ENCODE results near the gene FMO4. TPM values are rescaled to one million over a fixed set of nuclear protein-coding genes. Genes with fewer than 3 reads are reported as not detected.

Gene FMO4
- total and polyA plus RNA-seq, 9 of the 15 experiments (the other 6 are each of a cell fraction or from before 2014, with no cell fraction given), result 0.25 to 1.1 (median 0.54) TPM; not detected in 2

GRCh38 chr1:171295821-171296220 lies 18.2 kb upstream of the FMO4 start:
- intact Hi-C loops (cut with micrococcal nuclease), result no loop called here
- no peak for FAIRE-seq

GRCh38 chr1:171296897-171297296 lies 17.1 kb upstream of the FMO4 start:
- H3K4me3 ChIP-seq, result no peak overlapping the region
- no peak overlapping the region for H3K9ac ChIP-seq (ENCODE audit: insufficient read depth in 1 of 2, low read depth in 2 of 2, low read length in 2 of 2)
- intact Hi-C loops (cut with micrococcal nuclease) (no loop called here), in situ Hi-C loops (cut with MboI) (no loop called here)
- H3K9me3 ChIP-seq (replicated peaks; ENCODE audit: control insufficient read depth, insufficient read depth, low read depth, low read length), result no peaks in the 10 kb centered on the region
- H3K4me2 ChIP-seq (ENCODE audit: insufficient read depth, low read length), result no peak overlapping the region
- no peak overlapping the region for H3K27ac ChIP-seq (ENCODE audit: extremely low read depth, low read depth, low read length)
- TF ChIP-seq CREBBP (IDR thresholded peaks at IDR 0.05; ENCODE audit: low read depth, low read length) (no peak), MECOM (CRISPR knock-in tag; IDR thresholded peaks at IDR 0.05) (no peak)
- FAIRE-seq (no peak), DNase-seq (ENCODE audit: extremely low read depth in 1 of 4, low spot score in 3 of 4) (no peak), ATAC-seq (no peak)
- ChIA-PET CTCF (ENCODE audit: low intra/inter-chr PET ratio) (no interaction called here), POLR2A (interaction anchor here (0.6 kb wide), 1 partner anchor 31 kb away, joined by 3 read pairs; no protein-coding TSS in a partner anchor)
- H3K4me1 ChIP-seq (replicated peaks in 1 of 2; ENCODE audit: control insufficient read depth in 2 of 2, insufficient read depth in 2 of 2, low read length in 2 of 2), result no peaks in the 10 kb centered on the region
- no TSS peak for BruUV-seq (replicated peaks)
- H3K9me1 ChIP-seq (ENCODE audit: control insufficient read depth, insufficient read depth, low read length), result no peaks in the 10 kb centered on the region
- no peaks in the 10 kb centered on the region for H3K79me2 ChIP-seq (ENCODE audit: control insufficient read depth, insufficient read depth, low read length)
- WGBS (ENCODE audit: insufficient coverage, low coverage, missing lambda C conversion rate), result 0% methylated on average over 2 of the region's 2 CpGs
- no peaks in the 10 kb centered on the region for H3K36me3 ChIP-seq (ENCODE audit: control insufficient read depth, insufficient read depth, low read length)
- no peaks in the 10 kb centered on the region for H4K20me1 ChIP-seq (replicated peaks; ENCODE audit: control insufficient read depth, insufficient read depth, low read length)
- H2AFZ ChIP-seq (ENCODE audit: low read depth, low read length), result no peak overlapping the region
- H3K27me3 ChIP-seq (ENCODE audit: control insufficient read depth in 2 of 2, insufficient read depth in 2 of 2, low read length in 2 of 2), result no peaks in the 10 kb centered on the region

More at GRCh38 chr1:171295821-171296220, 18.2 kb upstream of the FMO4 start:
- H3K4me1 ChIP-seq (replicated peaks in 1 of 2; ENCODE audit: control insufficient read depth in 2 of 2, insufficient read depth in 2 of 2, low read length in 2 of 2), result no peaks in the 10 kb centered on the region
- POLR2A ChIA-PET, result no interaction called here
- no peaks in the 10 kb centered on the region for H3K9me3 ChIP-seq (replicated peaks; ENCODE audit: control insufficient read depth, insufficient read depth, low read depth, low read length)
- no peaks in the 10 kb centered on the region for H3K9me1 ChIP-seq (ENCODE audit: control insufficient read depth, insufficient read depth, low read length)
- ATAC-seq (no peak), DNase-seq (ENCODE audit: extremely low read depth in 1 of 4, low spot score in 3 of 4) (no peak)
- H3K9ac ChIP-seq (ENCODE audit: insufficient read depth in 1 of 2, low read depth in 2 of 2, low read length in 2 of 2), result no peak overlapping the region
- no peaks in the 10 kb centered on the region for H4K20me1 ChIP-seq (replicated peaks; ENCODE audit: control insufficient read depth, insufficient read depth, low read length)
- 0% methylated on average over 3 of the region's 3 CpGs for WGBS (ENCODE audit: insufficient coverage, low coverage, missing lambda C conversion rate)
- TF ChIP-seq HINFP (tag; conservative IDR thresholded peaks at IDR 0.05; ENCODE audit: low read depth), result no peak
- no peak for TF ChIP-seq NCOA2 (IDR thresholded peaks at IDR 0.05; ENCODE audit: partially characterized antibody in 2 of 2)
- no TSS peak for BruUV-seq (replicated peaks)
- no peak overlapping the region for H3K27ac ChIP-seq (ENCODE audit: extremely low read depth, low read depth, low read length)
- H3K27me3 ChIP-seq (ENCODE audit: control insufficient read depth in 2 of 2, insufficient read depth in 2 of 2, low read length in 2 of 2), result no peaks in the 10 kb centered on the region; a peak in 1 of 5 replicates
- no peaks in the 10 kb centered on the region for H3K79me2 ChIP-seq (ENCODE audit: control insufficient read depth, insufficient read depth, low read length)
- no peak overlapping the region for H3K4me3 ChIP-seq
- in situ Hi-C loops (cut with MboI), result no loop called here
- CTCF ChIA-PET (ENCODE audit: low intra/inter-chr PET ratio), result no interaction called here
- H3K4me2 ChIP-seq (ENCODE audit: insufficient read depth, low read length), result no peak overlapping the region
- no peaks in the 10 kb centered on the region for H3K36me3 ChIP-seq (ENCODE audit: control insufficient read depth, insufficient read depth, low read length)
- no peak overlapping the region for H2AFZ ChIP-seq (ENCODE audit: low read depth, low read length)
